Neural crest cell (in vitro differentiated cells): Measurements from ENCODE around the gene TPX2. TPM values are rescaled to one million over a fixed set of nuclear protein-coding genes. Genes with fewer than 3 reads are reported as not detected.

Experiments
- DNase-seq: peaks from one replicate; pipeline ENCODE4 v3.0.0; 2021; ENCODE audit warnings: low read depth, mixed read lengths, low spot score
- H3K27ac Mint-ChIP-seq: one replicate; pipeline ENCODE4 v1.8.0; 2021; ENCODE audit warnings: mild to moderate bottlenecking, mixed read lengths; ENCODE audit not compliant: unreplicated experiment
- H3K27me3 Mint-ChIP-seq: 2 replicates; pipeline ENCODE4 v1.8.0; 2021; ENCODE audit warnings: low read depth, mild to moderate bottlenecking, mixed read lengths
- H3K36me3 Mint-ChIP-seq: 2 replicates; pipeline ENCODE4 v1.8.0; 2021; ENCODE audit warnings: low read depth, mild to moderate bottlenecking, mixed read lengths
- H3K4me1 Mint-ChIP-seq: 2 replicates; pipeline ENCODE4 v1.8.0; 2021; ENCODE audit warnings: mixed read lengths
- H3K4me3 Mint-ChIP-seq: one replicate; pipeline ENCODE4 v1.8.0; 2021; ENCODE audit warnings: mild to moderate bottlenecking, mixed read lengths
- H3K9me3 Mint-ChIP-seq: 2 replicates; pipeline ENCODE4 v1.8.0; 2021; ENCODE audit warnings: mixed read lengths
- total RNA-seq: library from RNA; stranded (reverse); gene quantifications from 2 replicates; pipeline ENCODE4 v1.2.1, GENCODE V29; 2021
- TF ChIP-seq, protein P1 (sequence below): fragments of 200-600 bp; sonication (generic); conservative IDR thresholded peaks from 2 replicates; pipeline ENCODE4 v1.5.0; 2021; ENCODE audit warnings: antibody characterized with exemption, mild to moderate bottlenecking

TPX2 gene
- total RNA-seq, 1 donor from 2014 or later, result 208 TPM

DNA sequence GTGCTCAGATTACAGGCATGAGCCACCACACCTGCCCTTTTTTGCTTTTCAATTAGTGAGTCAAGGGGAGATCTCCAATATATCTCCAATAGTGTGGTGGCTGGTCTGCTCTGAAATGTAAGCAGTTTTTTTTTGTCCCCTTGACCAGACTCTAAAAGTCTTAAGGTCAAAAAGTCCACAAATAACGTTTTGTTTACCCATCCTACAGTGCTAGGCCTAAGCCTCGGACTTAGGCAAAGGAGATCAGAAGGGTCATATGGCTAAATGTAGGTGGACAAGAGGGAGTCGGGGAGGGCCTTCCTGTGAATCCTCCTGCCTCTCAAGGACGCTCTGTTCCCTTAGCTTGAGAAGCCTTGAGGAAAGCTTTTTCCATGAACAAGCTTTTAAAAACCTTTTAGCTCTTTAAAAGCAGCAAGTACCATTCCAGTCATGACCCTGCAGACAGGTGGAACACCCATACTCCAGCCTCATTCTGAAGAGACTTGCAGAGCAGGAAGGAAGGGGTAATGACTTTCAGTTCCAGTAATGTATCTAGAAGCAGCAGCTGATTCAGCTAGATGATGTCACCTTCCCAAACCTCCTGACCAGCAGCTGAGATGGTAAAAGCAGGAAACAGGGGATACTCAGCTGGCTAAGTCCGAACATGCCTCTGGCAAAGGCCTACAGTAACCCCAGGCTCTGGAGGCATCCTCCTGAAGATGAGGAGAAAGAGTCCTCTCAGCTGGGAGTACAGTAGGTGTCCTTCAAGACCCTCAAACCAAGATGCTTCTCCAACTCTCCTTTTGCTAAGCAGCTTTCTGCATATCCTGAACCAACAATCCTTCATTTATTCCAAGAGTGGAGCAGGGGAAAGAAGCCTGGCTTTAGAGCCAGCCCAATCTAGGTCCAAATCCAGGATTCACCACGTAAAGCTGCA, 40.0 kb upstream of the TPX2 start:
- H3K27ac Mint-ChIP-seq, result peak overlapping the region; percentile 54
- H3K9me3 Mint-ChIP-seq, result no peaks in the 10 kb centered on the region
- H3K36me3 Mint-ChIP-seq, result peaks cover 6% of the 10 kb centered on the region
- H3K4me1 Mint-ChIP-seq, result no peaks in the 10 kb centered on the region
- H3K4me3 Mint-ChIP-seq, result no peak overlapping the region
- H3K27me3 Mint-ChIP-seq, result no peaks in the 10 kb centered on the region
- TF ChIP-seq, protein P1, sequence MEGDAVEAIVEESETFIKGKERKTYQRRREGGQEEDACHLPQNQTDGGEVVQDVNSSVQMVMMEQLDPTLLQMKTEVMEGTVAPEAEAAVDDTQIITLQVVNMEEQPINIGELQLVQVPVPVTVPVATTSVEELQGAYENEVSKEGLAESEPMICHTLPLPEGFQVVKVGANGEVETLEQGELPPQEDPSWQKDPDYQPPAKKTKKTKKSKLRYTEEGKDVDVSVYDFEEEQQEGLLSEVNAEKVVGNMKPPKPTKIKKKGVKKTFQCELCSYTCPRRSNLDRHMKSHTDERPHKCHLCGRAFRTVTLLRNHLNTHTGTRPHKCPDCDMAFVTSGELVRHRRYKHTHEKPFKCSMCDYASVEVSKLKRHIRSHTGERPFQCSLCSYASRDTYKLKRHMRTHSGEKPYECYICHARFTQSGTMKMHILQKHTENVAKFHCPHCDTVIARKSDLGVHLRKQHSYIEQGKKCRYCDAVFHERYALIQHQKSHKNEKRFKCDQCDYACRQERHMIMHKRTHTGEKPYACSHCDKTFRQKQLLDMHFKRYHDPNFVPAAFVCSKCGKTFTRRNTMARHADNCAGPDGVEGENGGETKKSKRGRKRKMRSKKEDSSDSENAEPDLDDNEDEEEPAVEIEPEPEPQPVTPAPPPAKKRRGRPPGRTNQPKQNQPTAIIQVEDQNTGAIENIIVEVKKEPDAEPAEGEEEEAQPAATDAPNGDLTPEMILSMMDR, result no peak
- no peak for DNase-seq

GRCh38 chr20:31699801-31700728, 39.0 kb upstream of the TPX2 start:
- TF ChIP-seq, protein P1, result no peak

GRCh38 chr20:31700747-31701146, 38.3 kb upstream of the TPX2 start:
- Mint-ChIP-seq H3K36me3 (peaks cover 6% of the 10 kb centered on the region), H3K4me3 (no peak overlapping the region), H3K27me3 (no peaks in the 10 kb centered on the region), H3K9me3 (no peaks in the 10 kb centered on the region), H3K27ac (no peak overlapping the region), H3K4me1 (no peaks in the 10 kb centered on the region)
- TF ChIP-seq, protein P1, result no peak
- no peak for DNase-seq

More at GRCh38 chr20:31699801-31700728, 39.0 kb upstream of the TPX2 start:
- H3K4me1 Mint-ChIP-seq, result no peaks in the 10 kb centered on the region
- H3K9me3 Mint-ChIP-seq, result no peaks in the 10 kb centered on the region
- H3K4me3 Mint-ChIP-seq, result no peak overlapping the region
- DNase-seq, result no peak
- peaks cover 6% of the 10 kb centered on the region for H3K36me3 Mint-ChIP-seq
- no peak overlapping the region for H3K27ac Mint-ChIP-seq
- H3K27me3 Mint-ChIP-seq, result no peaks in the 10 kb centered on the region

GRCh38 chr20:31701591-31701990, 37.5 kb upstream of the TPX2 start:
- no peak for DNase-seq
- Mint-ChIP-seq H3K4me3 (no peak overlapping the region), H3K36me3 (peaks cover 8% of the 10 kb centered on the region), H3K27me3 (no peaks in the 10 kb centered on the region), H3K9me3 (no peaks in the 10 kb centered on the region), H3K27ac (peak overlapping the region; percentile 2), H3K4me1 (no peaks in the 10 kb centered on the region)
- TF ChIP-seq, protein P1, result no peak
